Fibroblast of gingiva (primary cell): ENCODE results near the gene MEPCE.
A peak's percentile ranks its signal among the peaks of the same experiment; 100 is the strongest.
"Not testable (repeated sequence)": the region's sequence is repeated elsewhere in the genome, so short reads cannot be mapped to it uniquely, and the experiment has no call there.

Source experiments
- DNase-seq: peaks from one replicate; pipeline ENCODE4 v3.0.0-alpha.2; 2011; ENCODE audit warnings: low read depth

MEPCE gene

GRCh38 chr7:100429637-100430492 lies at the start of gene MEPCE:
Gene MEPCE, plus strand, starts transcription at chr7:100429831. Its CDS starts 188 bp downstream, at chr7:100430019.
- DNase-seq = peak; percentile 95

DNA sequence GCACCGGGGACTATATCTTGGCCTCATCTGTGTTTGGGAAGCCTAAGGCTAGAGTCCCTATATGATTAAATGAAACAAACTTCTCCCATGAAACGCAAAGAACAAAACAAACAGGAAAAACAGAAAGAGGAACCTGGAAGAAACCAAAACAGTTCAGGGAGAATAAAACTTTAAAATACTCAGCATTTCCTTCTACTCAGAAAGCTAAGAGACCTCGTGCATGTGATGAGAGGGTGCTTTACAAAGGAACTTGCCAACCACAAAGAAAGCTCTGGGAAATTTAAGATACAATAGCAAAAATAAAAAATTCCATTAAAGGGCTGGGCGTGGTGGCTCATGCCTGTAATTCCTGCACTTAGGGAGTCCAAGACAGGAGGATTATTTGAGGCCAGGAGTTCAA lies 49.4 kb upstream of the MEPCE start:
- DNase-seq = no peak

DNA sequence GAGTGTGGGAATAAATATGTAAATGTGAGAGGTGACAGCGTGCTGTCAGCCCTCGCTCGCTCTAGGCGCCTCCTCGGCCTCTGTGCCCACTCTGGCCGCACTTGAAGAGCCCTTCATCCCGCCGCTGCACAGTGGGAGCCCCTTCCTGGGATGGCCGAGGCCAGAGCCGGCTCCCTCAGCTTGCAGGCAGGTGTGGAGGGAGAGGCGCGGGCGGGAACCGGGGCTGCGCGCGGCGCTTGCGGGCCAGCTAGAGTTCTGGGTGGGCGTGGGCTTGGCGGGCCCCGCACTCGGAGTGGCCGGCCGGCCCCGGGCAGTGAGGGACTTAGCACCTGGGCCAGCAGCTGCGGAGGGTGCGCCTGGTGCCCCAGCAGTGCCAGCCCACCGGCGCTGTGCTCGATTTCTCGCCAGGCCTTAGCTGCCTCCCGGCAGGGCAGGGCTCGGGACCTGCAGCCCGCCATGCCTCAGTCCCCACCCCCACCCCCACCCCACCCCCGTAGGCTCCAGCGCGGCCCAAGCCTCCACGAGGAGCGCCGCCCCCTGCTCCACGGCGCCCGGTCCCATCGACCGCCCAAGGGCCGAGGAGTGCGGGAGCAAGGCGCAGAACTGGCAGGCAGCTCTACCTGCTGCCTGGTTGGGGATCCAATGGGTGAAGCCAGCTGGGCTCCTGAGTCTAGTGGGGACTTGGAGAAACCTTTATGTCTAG lies 47.9 kb upstream of the MEPCE start:
- not testable (repeated sequence) for DNase-seq

DNA sequence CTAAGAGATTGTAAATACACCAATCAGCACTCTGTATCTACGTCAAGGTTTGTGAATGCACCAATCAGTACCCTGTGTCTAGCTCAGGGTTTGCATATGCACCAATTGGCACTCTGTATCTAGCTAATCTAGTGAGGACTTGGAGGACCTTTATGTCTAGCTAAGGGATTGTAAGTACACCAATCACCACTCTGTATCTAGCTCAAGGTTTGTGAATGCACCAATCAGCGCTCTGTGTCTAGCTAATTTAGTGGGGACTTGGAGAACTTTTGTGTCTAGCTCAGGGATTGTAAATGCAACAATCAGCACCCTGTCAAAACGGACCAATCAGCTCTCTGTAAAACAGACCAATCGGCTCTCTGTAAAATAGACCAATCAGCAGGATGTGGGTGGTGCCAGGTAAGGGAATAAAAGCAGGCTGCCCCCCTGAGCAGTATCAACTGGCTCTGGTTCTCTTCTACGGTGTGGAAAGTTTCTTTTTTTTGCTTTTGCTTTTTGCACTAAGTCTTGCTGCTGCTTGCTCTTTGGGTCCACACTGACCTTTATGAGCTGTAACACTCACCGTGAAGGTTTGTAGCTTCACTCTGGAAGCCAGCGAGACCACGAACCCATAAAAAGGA lies 47.3 kb upstream of the MEPCE start:
- not testable (repeated sequence) for DNase-seq

DNA sequence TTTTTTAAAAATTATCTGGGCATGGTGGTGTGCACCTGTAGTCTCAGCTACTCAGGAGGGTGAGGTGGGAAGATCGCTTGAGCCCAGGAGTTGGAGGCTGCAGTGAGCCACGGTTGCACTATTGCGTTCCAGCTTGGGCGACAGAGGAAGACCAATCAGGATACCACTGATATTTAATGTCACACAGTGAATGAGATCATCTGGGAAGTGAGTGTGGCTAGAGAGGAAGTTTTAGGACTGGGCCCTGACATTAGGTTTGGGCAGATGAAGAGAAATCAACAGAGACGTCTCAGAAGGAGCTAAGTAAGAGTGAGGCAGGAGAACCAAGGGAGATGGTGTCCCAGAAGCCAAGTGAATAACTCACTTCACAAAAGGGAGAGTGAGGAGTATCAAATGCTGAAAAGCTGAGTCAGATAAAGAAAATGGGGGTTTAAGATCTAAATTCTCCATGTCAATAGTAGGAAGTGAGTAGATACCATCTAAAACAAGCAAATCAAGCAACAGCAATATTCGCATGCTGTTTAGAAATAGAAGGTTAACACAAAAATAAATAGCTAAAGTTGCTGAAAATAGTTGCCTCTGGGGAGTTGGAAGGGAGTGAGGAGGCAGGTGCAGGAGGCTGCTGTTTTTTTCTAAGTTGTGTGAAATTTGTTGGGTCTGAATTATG lies 44.9 kb upstream of the MEPCE start:
- no peak for DNase-seq

DNA sequence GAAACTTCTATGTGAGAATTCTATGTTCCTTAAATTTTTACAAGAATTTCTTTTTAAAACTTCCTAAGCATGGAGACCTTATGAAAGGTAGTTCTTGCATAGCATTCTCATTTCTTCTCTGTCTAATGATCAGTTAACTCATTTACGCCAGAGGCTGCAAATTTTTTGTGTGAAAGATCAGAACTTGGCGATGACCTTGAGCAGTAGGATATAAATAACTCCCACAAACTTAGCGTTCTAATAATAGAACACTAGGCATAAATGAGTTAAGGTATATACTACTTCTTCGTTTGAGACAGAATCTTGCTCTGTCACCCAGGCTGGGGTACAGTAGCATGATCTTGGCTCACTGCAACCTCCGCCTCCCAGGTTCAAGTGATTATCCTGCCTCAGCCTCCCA lies 42.7 kb upstream of the MEPCE start:
- DNase-seq = no peak

DNA sequence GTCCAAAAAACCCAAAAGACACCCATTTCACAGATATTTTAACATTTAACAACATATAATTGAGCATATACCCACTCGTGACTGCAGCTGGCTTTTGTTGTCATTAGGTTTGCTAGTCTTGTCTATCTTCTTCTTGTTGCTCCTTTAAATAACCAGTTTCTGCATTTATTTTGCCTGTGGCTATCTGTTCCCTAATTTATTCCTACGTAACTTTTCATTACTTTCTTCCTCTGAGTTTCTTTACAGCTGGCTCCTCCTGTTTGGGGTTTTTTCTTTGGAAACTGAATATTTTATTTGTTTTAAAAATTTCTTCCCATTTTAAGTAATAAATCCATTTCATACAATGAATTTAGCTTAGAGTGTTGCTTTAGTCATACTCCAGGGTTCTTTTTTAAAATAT lies 41.9 kb upstream of the MEPCE start:
- DNase-seq = no peak

GRCh38 chr7:100389437-100390088 lies 40.1 kb upstream of the MEPCE start:
- DNase-seq = no peak

- no peak for DNase-seq
These were observed 39.2 kb upstream of the MEPCE start for GRCh38 chr7:100390286-100391009.

GRCh38 chr7:100393233-100393905 lies 36.3 kb upstream of the MEPCE start:
- DNase-seq = no peak

DNA sequence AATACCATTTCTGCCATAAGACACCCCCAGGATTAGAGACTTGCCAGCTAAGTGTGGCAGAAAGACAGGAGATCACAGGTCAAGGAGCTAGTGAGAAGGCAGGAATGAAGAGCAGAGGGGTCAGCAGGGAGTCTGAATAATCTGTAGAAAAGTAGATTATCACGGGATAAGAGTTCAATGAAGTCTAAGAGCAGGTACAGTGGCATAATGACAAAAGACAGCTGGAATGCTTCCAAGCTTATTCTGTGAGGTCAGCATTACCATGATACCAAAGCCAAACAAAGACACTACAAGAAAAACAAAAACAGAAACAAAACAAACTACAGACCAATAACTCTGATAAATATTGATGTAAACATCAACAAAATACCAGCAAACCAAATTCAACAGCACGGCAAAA lies 35.6 kb upstream of the MEPCE start:
- no peak for DNase-seq

- no peak for DNase-seq
These were observed 33.1 kb upstream of the MEPCE start for GRCh38 chr7:100396421-100396982.

DNA sequence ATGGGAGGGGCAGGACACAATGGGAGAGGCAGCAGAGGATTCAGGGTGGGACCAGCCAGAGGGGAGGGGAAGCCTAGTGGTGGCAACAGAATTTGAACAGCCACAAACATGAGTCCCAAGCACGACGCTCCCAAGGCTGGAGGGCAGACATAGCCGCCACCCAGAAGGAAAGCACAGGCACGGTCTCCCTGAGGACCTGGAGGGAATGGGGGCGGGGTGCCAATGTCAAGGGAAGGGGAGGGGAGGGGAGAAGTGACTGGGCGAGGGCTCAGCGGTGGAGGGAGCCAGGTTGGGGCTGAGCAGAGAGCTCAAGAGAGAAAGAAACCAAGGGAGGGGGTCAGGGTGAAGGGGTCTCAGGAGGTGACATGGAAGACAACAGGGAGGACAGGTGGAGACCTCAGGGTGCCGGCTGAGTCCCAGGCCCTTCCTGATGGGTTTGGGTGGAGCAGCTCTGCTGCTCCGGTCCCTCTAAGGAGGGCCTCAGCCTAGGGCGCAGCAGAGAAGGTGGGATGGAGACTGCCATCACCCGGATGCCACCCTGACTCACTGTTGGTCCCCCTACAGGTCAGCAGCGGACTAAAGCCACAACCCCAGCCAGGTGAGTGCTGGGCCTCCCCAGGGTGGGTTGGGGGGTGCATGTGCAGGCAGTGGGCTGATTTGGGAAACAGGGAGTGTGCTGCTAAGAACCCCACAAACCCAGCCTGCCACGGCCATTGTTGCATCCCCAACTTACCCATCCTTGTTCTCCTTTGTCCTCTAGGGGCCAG lies 32.1 kb upstream of the MEPCE start:
- DNase-seq = no peak

- no peak for DNase-seq
These were observed 31.4 kb upstream of the MEPCE start for GRCh38 chr7:100398239-100398638.

- DNase-seq = no peak
These were observed 29.6 kb upstream of the MEPCE start for GRCh38 chr7:100400041-100400440.

DNA sequence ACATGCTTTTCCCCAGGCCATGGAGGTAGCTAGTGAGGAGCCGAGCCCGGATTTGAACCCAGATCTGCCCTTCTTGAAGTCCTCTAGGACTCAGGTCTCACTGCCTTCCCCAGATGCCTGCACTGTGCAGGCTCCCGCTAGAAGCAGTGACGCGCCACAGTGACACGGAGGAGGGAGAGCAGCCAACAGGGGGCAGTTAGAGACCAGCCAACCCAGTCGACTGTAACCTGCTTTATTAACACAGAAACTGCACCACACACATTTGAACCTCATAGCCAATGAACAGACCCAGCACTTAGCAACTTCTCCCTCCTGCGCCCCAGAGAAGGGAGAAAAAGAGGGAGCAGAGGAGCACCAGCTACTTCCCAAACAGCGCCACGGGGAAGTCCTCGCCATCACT lies 29.0 kb upstream of the MEPCE start:
- DNase-seq = no peak

DNA sequence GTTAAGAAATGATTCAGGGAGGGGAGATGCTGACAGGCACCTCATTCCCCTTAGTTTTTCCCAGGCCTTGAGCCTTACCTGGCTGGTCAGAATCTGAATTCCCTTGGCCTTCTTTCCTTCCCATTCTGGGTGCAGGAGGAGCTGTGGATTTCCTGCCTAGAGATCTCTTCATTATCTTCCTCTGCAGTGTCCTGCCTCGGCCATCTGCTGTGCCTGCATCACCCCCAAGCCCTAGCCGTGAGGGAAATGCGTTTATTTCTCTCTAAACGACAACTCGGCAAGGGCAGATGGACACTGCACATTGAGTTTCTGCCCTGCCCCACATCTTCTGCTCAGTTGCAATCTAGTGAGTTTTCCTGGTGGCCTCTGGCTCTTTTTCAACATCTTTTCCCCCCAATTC lies 27.8 kb upstream of the MEPCE start:
- no peak for DNase-seq

DNA sequence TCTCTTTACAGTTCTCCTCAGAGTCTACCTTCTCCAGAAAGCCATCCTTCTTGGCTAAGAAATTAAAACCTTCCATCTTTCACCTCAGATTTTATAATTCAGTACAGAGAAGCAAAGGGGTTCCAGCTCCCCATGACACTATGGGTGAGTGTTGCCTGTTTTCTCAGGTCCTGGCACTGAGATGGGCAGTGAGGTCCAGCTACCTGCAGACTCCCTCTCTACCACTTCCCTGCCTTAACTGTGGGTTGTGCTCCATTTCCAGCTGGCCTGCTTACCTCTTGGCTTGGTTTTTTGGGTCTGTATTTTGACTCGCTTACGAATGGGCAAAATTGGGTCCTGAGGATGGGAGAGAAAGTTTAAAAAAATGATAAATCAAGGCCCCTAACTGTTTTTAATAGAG lies 27.4 kb upstream of the MEPCE start:
- no peak for DNase-seq

DNA sequence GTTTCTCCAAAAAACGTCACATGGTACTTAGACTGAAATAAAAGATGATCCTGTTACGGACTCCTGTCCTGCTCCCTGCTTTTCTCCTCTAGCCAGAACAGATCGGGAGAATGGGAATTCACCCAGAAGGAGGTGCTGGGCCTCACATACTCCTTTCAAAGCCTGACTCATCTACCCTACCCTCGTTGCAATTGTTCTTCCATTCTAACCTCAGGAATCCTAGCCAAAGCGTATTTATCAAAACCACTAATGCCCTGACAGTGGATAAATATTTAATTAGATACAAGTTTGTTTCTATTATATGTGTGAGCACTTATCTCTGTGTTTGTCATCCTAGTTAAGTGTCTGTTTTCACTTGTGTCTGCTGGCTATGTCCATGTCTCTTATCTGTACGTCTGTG lies 22.9 kb upstream of the MEPCE start:
- no peak for DNase-seq
